ENCODE results near the gene ANXA2.

The ANXA2 gene

GRCh38 chr15:60313906-60314305 lies 83.9 kb downstream of the ANXA2 start:
- no peak overlapping the region for H3K4me3 ChIP-seq (ENCODE audit: low read depth, low read length)
- TF ChIP-seq CTCF (IDR thresholded peaks at IDR 0.05; ENCODE audit: low read depth, low read length) (no peak), POLR2A (IDR thresholded peaks at IDR 0.05; ENCODE audit: extremely low read depth, insufficient read length) (no peak), MAX (IDR thresholded peaks at IDR 0.05; ENCODE audit: low read depth, low read length) (no peak), MYC (IDR thresholded peaks at IDR 0.05; ENCODE audit: low read depth, low read length) (no peak)
- DNase-seq (ENCODE audit: low read depth), result no peak

GRCh38 chr15:60307034-60307433 lies 90.8 kb downstream of the ANXA2 start:
- no peak overlapping the region for H3K4me3 ChIP-seq (ENCODE audit: low read depth, low read length)
- DNase-seq (ENCODE audit: low read depth), result no peak
- no peak for TF ChIP-seq MAX (IDR thresholded peaks at IDR 0.05; ENCODE audit: low read depth, low read length)
- no peak for TF ChIP-seq CTCF (IDR thresholded peaks at IDR 0.05; ENCODE audit: low read depth, low read length)
- TF ChIP-seq POLR2A (IDR thresholded peaks at IDR 0.05; ENCODE audit: extremely low read depth, insufficient read length), result no peak
- no peak for TF ChIP-seq MYC (IDR thresholded peaks at IDR 0.05; ENCODE audit: low read depth, low read length)

GRCh38 chr15:60301024-60301423 lies 96.8 kb downstream of the ANXA2 start:
- H3K4me3 ChIP-seq (ENCODE audit: low read depth, low read length), result no peak overlapping the region
- TF ChIP-seq MAX (IDR thresholded peaks at IDR 0.05; ENCODE audit: low read depth, low read length) (no peak), CTCF (IDR thresholded peaks at IDR 0.05; ENCODE audit: low read depth, low read length) (no peak), POLR2A (IDR thresholded peaks at IDR 0.05; ENCODE audit: extremely low read depth, insufficient read length) (no peak), MYC (IDR thresholded peaks at IDR 0.05; ENCODE audit: low read depth, low read length) (no peak)
- DNase-seq (ENCODE audit: low read depth), result no peak

GRCh38 chr15:60299452-60300047 lies 98.2 kb downstream of the ANXA2 start:
- TF ChIP-seq CTCF (IDR thresholded peaks at IDR 0.05; ENCODE audit: low read depth, low read length), result no peak
- TF ChIP-seq POLR2A (IDR thresholded peaks at IDR 0.05; ENCODE audit: extremely low read depth, insufficient read length), result no peak
- TF ChIP-seq MAX (IDR thresholded peaks at IDR 0.05; ENCODE audit: low read depth, low read length), result no peak
- no peak for TF ChIP-seq MYC (IDR thresholded peaks at IDR 0.05; ENCODE audit: low read depth, low read length)
- no peak overlapping the region for H3K4me3 ChIP-seq (ENCODE audit: low read depth, low read length)
- no peak for DNase-seq (ENCODE audit: low read depth)
